Kidney (tissue), 14 donors: ENCODE data around the gene GRAP2. TPM values are rescaled to one million over a fixed set of nuclear protein-coding genes. Genes with fewer than 3 reads are reported as not detected.

Source experiments
- DNase-seq, 5 donors: peaks; one replicate each; pipeline ENCODE4 v3.0.0-alpha.2; 2013 to 2020
- FAIRE-seq: peaks from 2 replicates; lab custom pipeline; 2012; peaks lifted over from hg19 to GRCh38; lab: Jason Lieb, UNC
- H3K27ac ChIP-seq, 2 donors: one replicate each; pipeline ENCODE4 v1.7.0; 2013; ENCODE audit warnings: low read depth in 2 of 2, low read length in 2 of 2, inconsistent platforms in 1 of 2
- H3K27me3 ChIP-seq: one replicate; pipeline ENCODE4 v1.7.1; 2013; ENCODE audit warnings: low read length, inconsistent platforms; ENCODE audit not compliant: control insufficient read depth, insufficient read depth
- H3K36me3 ChIP-seq, 3 donors: one replicate each; pipeline versions ENCODE4 v1.7.0 to v1.7.1; 2013; ENCODE audit warnings: low read length in 3 of 3, control low read depth in 1 of 3, inconsistent platforms in 1 of 3; ENCODE audit not compliant: insufficient read depth in 3 of 3, control insufficient read depth in 2 of 3
- H3K4me1 ChIP-seq, 3 donors: one replicate each; pipeline versions ENCODE4 v1.7.0 to v1.7.1; 2013; ENCODE audit warnings: low read length in 3 of 3, inconsistent platforms in 1 of 3, low read depth in 1 of 3; ENCODE audit not compliant: control insufficient read depth in 2 of 3, insufficient read depth in 2 of 3
- H3K4me3 ChIP-seq, 3 donors: one replicate each; pipeline versions ENCODE4 v1.7.0 to v1.8.1; 2013; ENCODE audit warnings: low read length in 3 of 3, control low read depth in 1 of 3, inconsistent platforms in 1 of 3
- H3K9ac ChIP-seq, 3 donors: one replicate each; pipeline versions ENCODE4 v1.7.0 to v1.7.1; 2013; ENCODE audit warnings: low read length in 3 of 3, control low read depth in 1 of 3, inconsistent platforms in 1 of 3
- H3K9me3 ChIP-seq, 3 donors: one replicate each; pipeline versions ENCODE4 v1.7.0 to v1.7.1; 2013; ENCODE audit warnings: low read length in 3 of 3, control low read depth in 1 of 3, inconsistent platforms in 1 of 3; ENCODE audit not compliant: control insufficient read depth in 2 of 3, insufficient read depth in 1 of 3
- CTCF ChIP-seq: IDR thresholded peaks from 3 replicates; pipeline ENCODE4 v1.5.1; 2012; ENCODE audit warnings: mild to moderate bottlenecking, moderate library complexity, borderline replicate concordance; ENCODE audit not compliant: insufficient read depth; ENCODE audit errors: extremely low read depth
- intact Hi-C: fragments of 100-400 bp; cut with DNase I; formaldehyde crosslinking; loops from one replicate; pipeline ENCODE4 v1.11.1; 2022
- polyA plus RNA-seq: library from polyadenylated mRNA; stranded (reverse); fragments of 350-450 nt; fragmentation: Illumina TruSeq; extraction: RNeasy Lipid Tissue Mini Kit (QIAGEN cat#74804); gene quantifications from one replicate; pipeline ENCODE4 v1.2.3, GENCODE V29; 2014; ENCODE audit warnings: low read depth, low replicate concordance; ENCODE audit not compliant: insufficient read depth
- total RNA-seq: library from RNA; stranded (reverse); fragmentation: NEBNext Ultra II Directional; extraction: Animal tissue kit (Norgen Biotek cat#: 25700); gene quantifications from one replicate; pipeline ENCODE4 v1.2.1, GENCODE V29; 2021
- donor health status: control.
- donor health status: control.
- donor health status: control.
- donor health status: control.
- donor health status: control.
- donor health status: DM: yes; HTN: yes; CAD: no.
- donor health status: Normal renal cell carcinoma (clear cell type).

The GRAP2 gene
- total and polyA plus RNA-seq, 2 donors from 2014 or later = 0.73 to 9.7 TPM

- Histone ChIP-seq H3K9me3 (no peaks in the 10 kb centered on the region), H3K4me1 (peaks cover 0 to 2% (median 0%) of the 10 kb centered on the region in 3 donors), H3K27ac (no peak overlapping the region), H3K27me3 (no peaks in the 10 kb centered on the region), H3K9ac (no peak overlapping the region), H3K4me3 (no peak overlapping the region), H3K36me3 (no peaks in the 10 kb centered on the region)
- no peak for TF ChIP-seq CTCF
- DNase-seq = no peak
- intact Hi-C loops = no loop called here
- no peak for FAIRE-seq
Observed at GRCh38 chr22:39956932-39957664, 56.2 kb downstream of the GRAP2 start.

GRCh38 chr22:39958009-39958711 is 57.3 kb downstream of the GRAP2 start:
- no peak overlapping the region for H3K27ac ChIP-seq
- no peaks in the 10 kb centered on the region for H3K9me3 ChIP-seq
- no peak for FAIRE-seq
- no peak overlapping the region for H3K9ac ChIP-seq
- no peak overlapping the region for H3K4me3 ChIP-seq
- no peaks in the 10 kb centered on the region for H3K27me3 ChIP-seq
- H3K4me1 ChIP-seq = peaks cover 0 to 2% (median 0%) of the 10 kb centered on the region in 3 donors
- TF ChIP-seq CTCF = no peak
- intact Hi-C loops = no loop called here
- DNase-seq = no peak
- H3K36me3 ChIP-seq = no peaks in the 10 kb centered on the region

- no peak overlapping the region for H3K9ac ChIP-seq
- no peak for TF ChIP-seq CTCF
Observed at GRCh38 chr22:39958949-39959639, 58.2 kb downstream of the GRAP2 start.

More at GRCh38 chr22:39958949-39959639, 58.2 kb downstream of the GRAP2 start:
- Histone ChIP-seq H3K4me3 (no peak overlapping the region), H3K27ac (no peak overlapping the region), H3K27me3 (no peaks in the 10 kb centered on the region), H3K36me3 (no peaks in the 10 kb centered on the region), H3K9me3 (no peaks in the 10 kb centered on the region), H3K4me1 (peaks cover 0 to 2% (median 0%) of the 10 kb centered on the region in 3 donors)
- FAIRE-seq (no peak), DNase-seq (no peak)
- intact Hi-C loops = no loop called here
